DMS79 (cell line): ENCODE measurements around the gene SLIT3.
A peak's percentile ranks its signal among the peaks of the same experiment; 100 is the strongest.

ENCODE experiments used
- DNase-seq: peaks from one replicate; lab custom pipeline; 2025; lab: John Stamatoyannopoulos, UW

SLIT3 gene

DNA sequence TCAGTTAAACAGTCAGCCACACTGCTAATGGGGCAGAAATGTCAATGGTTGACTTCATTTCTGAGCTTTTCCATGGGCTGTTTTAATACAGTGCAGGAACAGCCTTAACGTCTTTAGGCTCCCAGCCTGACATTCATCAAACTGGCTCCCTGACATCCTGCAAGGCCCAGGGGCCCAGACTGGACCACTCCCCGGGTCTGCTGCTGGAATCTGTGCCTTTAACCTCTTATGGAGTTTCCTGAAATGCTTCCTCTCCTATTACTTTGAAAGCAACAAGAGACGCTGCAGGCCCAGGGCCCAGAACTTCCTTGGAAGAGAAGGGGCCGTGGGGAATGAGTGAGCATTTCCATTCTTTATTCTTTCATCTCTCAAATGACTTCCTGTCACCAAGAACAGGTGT, 504.9 kb downstream of the SLIT3 start:
- no peak for DNase-seq

DNA sequence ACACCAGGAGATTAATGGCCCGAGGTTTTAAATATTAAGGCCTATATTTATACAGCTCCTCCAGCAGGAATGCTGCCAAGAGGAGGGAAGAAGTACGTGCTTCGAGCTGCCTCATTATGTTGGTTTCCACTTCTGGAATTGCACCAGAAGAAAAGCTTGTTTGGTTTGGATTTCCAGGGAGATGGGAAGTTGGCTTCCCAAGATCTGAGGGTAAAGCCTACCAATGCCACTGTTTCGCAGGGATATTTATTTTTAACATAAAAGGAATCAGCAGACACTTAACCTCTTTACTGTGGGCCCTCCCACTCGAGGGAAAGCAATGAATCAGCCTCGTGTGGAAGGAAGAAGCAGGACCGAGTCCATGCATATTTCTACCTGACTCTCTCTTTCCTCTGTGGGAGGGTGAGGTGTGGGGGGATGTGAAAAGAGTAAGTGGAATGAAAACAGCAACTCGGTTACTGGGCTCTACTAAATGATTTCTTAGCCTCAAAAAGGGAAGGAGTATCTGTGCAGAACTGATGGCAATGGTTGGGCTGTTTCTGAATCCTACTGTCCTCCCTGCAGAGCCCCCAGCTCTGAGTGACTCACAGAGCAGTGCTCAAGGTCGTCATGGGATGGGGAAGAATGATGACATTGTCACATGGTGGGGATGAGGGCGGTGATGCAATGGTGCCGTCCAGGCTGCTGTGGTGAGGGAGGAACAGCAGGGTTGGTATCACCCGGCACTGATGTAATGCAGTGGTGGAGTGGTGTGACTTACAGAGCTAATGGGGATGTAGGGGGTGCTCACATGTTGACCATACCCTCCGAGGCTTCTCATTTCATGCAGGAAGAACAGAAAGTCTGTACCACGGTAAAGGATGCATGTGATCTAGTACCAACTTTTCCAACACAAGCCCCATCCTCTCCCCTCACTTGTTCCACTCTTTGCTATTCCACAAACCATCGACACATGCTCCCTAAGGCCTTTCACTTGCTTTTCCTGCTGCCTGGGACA, 506.8 kb downstream of the SLIT3 start:
- DNase-seq: no peak

DNA sequence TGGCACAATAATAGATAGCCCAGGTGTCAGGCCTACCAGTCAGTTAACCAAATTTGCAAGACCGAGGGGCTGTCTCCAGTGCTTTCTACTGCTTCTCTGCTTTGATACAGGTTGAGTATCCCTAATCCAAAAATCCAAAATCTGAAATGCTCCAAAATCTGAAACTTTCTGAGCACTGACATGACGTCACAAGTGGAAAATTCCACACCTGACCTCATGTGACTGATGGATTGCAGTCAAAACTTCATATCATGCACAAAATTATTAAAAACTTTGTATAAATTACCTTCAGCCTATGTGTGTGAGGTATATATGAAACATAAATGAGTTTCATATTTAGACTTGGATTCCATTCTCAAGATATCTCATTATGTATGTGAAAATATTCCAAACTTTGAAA, 508.3 kb downstream of the SLIT3 start:
- DNase-seq: no peak

DNA sequence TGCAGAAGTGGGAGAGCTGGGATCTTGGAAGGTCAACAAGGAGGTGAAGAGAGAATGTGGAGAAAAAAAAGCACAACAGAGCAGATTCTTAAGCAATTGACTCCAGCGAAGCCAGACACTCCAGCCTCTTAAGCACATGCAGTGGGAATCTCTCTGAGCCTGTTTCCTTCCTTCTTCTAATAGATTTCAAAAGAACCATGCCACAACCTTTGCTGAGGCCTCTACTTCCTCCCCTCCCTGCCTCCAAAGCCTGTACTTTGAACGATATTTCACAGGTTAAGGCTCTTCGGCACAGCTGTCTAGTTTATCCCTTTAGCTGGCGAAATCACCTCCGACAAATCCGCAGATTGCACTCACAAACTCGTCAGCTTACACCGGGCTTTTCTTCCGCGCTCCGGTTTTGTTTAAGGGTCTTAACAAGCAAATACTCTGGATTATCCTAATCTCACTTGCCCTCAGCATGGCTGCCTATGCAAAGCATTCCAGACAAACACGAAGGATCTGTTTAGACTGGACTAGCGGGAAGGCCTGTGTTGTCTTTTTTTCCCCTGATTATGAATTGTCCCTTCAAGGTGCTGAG, 510.2 kb downstream of the SLIT3 start:
- no peak for DNase-seq

DNA sequence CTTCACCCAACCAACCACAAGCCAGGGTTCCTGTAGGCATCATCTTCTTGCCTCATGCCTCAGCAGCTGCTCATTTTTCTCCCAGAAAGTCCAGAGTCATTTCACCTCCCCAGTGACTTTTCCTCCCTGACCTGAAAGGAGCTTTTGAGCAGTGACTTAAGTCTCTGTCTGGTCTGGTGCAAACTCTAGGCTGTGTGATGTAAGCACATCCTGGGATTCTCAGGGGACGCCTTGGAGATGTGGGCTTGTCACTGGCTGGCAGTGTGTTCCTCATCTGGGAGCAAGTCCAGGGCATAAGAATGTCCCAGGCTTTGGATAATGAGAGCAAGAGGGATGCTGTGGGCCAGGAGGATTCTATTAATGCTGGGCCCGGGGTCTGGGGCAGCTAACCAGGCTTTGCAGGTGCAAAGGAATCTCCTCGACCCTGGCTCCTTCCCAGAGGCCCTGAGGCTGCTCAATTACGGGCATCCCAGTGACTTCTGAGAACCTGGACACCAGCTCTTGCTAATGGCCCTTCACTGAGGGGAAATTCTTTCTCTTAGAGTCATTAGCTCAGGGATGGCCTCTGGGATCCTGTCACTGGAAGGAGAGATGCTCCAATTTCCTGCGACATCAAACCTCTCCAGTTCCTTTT, 510.8 kb downstream of the SLIT3 start:
- DNase-seq: no peak

- DNase-seq: no peak
Observed at GRCh38 chr5:168788786-168789185, 512.2 kb downstream of the SLIT3 start.

GRCh38 chr5:168788107-168788506, 512.8 kb downstream of the SLIT3 start:
- no peak for DNase-seq

GRCh38 chr5:168786147-168786546, 514.8 kb downstream of the SLIT3 start:
- no peak for DNase-seq

GRCh38 chr5:168784454-168784853, 516.5 kb downstream of the SLIT3 start:
- no peak for DNase-seq

- peak; percentile 54 for DNase-seq
Observed at GRCh38 chr5:168781941-168782571, 518.9 kb downstream of the SLIT3 start.

DNA sequence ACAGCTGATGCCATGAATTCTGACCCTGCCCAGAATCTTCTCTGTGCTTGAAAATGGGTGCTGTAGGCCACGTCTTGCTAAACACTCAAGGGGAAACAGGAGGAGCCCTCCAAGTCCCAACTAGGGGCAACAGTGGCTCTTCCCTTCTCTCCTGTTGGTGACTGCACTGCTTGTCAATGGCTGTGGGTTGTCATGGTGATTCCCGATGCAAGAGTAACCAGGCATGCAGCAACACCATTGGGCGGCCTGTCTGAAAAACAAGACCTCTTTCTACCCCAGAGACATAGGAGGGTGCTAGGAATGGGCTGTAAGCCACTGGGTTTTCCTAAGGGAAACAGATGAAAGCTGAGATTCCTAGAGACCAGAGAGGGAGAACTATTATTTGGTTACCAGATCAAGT, 520.1 kb downstream of the SLIT3 start:
- no peak for DNase-seq

GRCh38 chr5:168779333-168779732, 521.6 kb downstream of the SLIT3 start:
- DNase-seq: no peak

DNA sequence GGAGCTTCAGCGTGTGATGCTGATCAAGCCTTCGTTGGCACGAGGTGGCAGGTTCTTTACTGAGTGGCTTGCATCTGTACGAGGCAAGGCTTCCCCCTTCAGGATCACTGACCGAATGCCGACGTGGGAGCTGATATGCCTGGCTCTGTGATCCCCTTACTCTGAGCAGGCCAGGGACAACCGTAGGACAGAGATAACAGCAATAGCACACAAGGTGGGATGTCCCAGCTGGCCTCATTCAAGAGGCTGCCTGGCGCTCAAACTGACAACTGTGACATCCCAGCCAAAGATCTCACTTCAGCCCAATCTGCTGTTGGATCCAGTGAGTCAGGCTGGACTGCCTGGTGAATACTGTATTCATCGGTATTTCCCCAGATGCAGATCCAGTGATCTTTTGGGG, 522.4 kb downstream of the SLIT3 start:
- DNase-seq: no peak

DNA sequence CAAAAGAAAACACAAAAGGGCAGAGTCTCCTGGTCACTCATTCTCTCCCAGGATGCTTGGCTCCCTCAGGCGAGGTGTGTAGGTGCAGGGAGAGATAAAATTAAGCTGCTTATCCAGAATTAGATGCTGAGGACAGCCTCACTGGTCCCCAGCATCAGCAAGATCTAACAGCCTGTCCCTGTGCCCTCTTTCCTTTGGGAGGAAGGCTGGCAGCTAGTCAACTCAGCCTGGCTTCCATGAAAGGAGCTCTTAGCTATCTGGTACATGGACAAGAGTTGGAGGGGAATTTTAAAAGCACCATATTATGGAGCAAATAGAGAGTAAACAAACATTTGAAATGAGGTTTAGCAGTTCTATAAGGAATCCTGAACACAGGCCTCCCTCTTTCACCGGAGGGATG, 523.3 kb downstream of the SLIT3 start:
- DNase-seq: no peak

DNA sequence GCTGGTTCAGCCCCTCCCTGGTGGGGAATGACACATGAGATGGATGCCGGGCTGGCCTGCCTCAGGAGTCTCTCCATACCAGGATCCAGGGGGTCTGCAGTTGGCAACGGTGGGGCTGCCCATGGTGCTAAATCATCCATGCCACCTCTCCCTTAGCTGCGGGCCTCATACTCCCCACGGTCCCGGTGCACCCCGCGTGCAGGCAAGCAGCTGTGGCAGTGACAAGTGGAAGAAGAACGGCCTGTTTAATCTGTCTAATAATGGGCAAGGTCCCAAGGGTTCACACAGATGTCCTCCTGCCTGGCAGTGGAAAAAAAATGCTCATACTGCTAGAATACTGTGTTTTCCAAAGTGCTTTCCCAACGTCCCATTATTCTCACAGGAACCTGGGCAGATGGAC, 524.9 kb downstream of the SLIT3 start:
- DNase-seq: no peak

DNA sequence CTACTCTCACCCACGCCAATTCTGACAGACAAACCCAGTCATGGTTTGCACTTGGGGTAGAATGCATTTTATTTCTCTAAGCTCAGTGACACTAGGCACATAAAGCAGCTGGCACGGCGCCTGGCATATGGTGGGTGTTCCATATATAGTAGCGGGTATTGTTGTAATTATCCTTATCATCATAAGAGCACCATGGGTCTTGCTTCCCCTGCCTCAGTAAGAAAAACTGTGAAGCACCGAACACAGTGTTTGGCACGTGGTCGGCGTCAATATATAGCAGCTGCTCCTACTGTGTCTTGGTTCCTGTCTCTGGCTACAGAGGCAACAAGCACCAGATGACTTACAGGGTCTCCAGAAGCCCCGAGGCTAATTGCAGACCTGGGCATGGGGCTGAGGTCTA, 527.7 kb downstream of the SLIT3 start:
- DNase-seq: no peak

- DNase-seq: no peak
Observed at GRCh38 chr5:168772316-168772961, 528.5 kb downstream of the SLIT3 start.

DNA sequence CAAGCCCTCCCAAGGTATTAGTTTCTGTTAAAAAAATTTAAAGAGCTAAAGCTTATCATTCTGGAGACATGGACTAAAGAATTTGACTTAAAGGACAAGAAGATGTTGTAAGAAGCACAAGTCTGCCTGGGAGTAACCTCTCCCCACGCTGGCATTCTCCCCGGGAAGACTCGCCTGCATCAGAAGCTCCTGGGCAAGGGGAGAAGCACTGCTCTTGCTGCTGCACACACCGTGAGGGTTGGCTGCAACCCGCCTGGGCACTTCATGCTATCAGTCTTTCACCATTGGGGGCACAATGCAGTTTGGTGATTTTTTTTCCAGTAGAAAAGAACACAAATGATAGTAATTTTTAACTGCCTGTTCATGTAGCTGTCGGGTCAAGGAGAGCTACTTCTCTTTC, 529.3 kb downstream of the SLIT3 start:
- no peak for DNase-seq

DNA sequence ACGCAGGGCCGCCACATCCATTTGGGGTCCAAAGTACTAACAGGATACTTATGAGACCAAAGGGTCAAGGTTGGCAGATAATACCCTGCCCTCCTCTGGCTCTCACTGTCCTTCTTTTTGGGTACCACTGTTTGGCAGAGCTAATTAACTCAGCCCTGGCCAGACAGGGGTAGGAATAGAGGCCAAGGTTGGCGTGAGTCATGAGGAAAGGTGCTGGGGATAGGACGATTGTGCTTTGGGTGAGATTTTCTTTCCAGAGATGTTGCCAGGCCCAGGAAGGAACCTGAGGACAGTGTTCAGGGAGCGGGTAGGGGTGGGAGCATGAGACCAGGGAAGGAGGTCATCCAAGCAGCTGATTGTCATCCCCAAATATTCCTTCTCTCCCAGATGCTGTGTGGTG, 529.9 kb downstream of the SLIT3 start:
- no peak for DNase-seq

GRCh38 chr5:168770036-168770498, 530.9 kb downstream of the SLIT3 start:
- no peak for DNase-seq

- DNase-seq: no peak
Observed at GRCh38 chr5:168768172-168768571, 532.8 kb downstream of the SLIT3 start.

GRCh38 chr5:168766426-168766700, 534.6 kb downstream of the SLIT3 start:
- DNase-seq: no peak
